ENCODE results near the gene GTPBP3. TPM values are rescaled to one million over a fixed set of nuclear protein-coding genes. Genes with fewer than 3 reads are reported as not detected.

GTPBP3 gene
- polyA plus RNA-seq, 3 donors = 1.0 to 22.0 (median 1.7) TPM

DNA sequence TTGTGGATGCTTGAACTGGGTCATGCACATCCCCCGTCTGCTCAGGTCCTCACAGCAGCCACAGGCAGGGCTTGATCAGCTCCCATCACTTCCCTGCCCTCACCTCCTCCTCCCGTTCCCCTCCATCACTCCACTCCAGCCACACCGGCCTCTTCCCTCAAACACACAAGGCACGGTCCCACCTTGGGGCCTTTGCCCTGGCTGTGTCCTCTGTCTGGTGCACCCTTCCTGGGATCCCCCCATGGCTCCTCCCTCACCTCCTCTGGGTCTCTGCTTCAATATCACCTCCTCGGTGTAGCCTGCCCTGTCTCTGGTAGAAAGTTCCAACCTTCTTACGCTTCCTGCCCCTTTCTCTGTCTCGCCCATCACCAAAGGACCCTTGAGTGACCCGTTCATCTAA is 16.0 kb downstream of the GTPBP3 start:
- H3K4me1 Mint-ChIP-seq = peaks cover 22% of the 10 kb centered on the region

GRCh38 chr19:17357078-17357666 is 19.8 kb downstream of the GTPBP3 start:
- Histone ChIP-seq H3K36me3 (replicated peaks in 1 of 2; ENCODE audit: control insufficient read depth in 1 of 2, insufficient read depth in 2 of 2, low read length in 2 of 2) (no peaks in the 10 kb centered on the region), H3K79me2 (ENCODE audit: insufficient read depth, low read length) (no peaks in the 10 kb centered on the region), H3K4me1 (ENCODE audit: control insufficient read depth in 1 of 2, insufficient read depth in 2 of 2, low read length in 2 of 2) (no peaks in the 10 kb centered on the region), H3K4me3 (replicated peaks in 1 of 3; ENCODE audit: low read depth in 2 of 3, low read length in 3 of 3) (no peak overlapping the region), H3K27ac (ENCODE audit: low read depth in 1 of 2, low read length in 2 of 2) (no peak overlapping the region), H3K4me2 (replicated peaks; ENCODE audit: extremely low read depth, low read length, poor library complexity, severe bottlenecking) (no peak overlapping the region), H3K27me3 (ENCODE audit: control insufficient read depth in 2 of 2, insufficient read depth in 2 of 2, low read length in 2 of 2) (no peaks in the 10 kb centered on the region), H3K9me3 (replicated peaks in 1 of 2; ENCODE audit: control insufficient read depth in 1 of 2, insufficient read depth in 1 of 2, low read length in 2 of 2) (no peaks in the 10 kb centered on the region), H4K20me1 (ENCODE audit: insufficient read depth, low read length) (no peaks in the 10 kb centered on the region), H3K9ac (ENCODE audit: insufficient read depth, low read length, poor library complexity, severe bottlenecking) (no peak overlapping the region), H2AFZ (ENCODE audit: insufficient read depth, low read depth, low read length, poor library complexity, severe bottlenecking) (no peak overlapping the region)
- intact Hi-C loops (cut with micrococcal nuclease) = no loop called here
- no peak overlapping the region for H3K27ac Mint-ChIP-seq
- no peaks in the 10 kb centered on the region for H3K36me3 Mint-ChIP-seq
- DNase-seq = no peak
- TF ChIP-seq CTCF (IDR thresholded peaks at IDR 0.05) = no peak
- peaks cover 4 to 12% (median 11%) of the 10 kb centered on the region in 3 donors for H3K27me3 Mint-ChIP-seq (ENCODE audit: low read depth in 3 of 3)
- H3K4me1 Mint-ChIP-seq = peaks cover 12% of the 10 kb centered on the region
- H3K4me3 Mint-ChIP-seq = no peak overlapping the region
- no peaks in the 10 kb centered on the region for H3K9me3 Mint-ChIP-seq
- 58% methylated on average over 4 of the region's 7 CpGs for WGBS (ENCODE audit: insufficient coverage)

More for the DNA sequence above, 16.0 kb downstream of the GTPBP3 start:
- no peak overlapping the region for H3K4me2 ChIP-seq (replicated peaks; ENCODE audit: extremely low read depth, low read length, poor library complexity, severe bottlenecking)
- no peaks in the 10 kb centered on the region for H4K20me1 ChIP-seq (ENCODE audit: insufficient read depth, low read length)
- peak overlapping the region in 1 of 7 donors; percentile 39 for H3K27ac Mint-ChIP-seq
- H3K36me3 Mint-ChIP-seq = no peaks in the 10 kb centered on the region
- H3K36me3 ChIP-seq (replicated peaks in 1 of 2; ENCODE audit: control insufficient read depth in 1 of 2, insufficient read depth in 2 of 2, low read length in 2 of 2) = no peaks in the 10 kb centered on the region
- no peak overlapping the region for H3K9ac ChIP-seq (ENCODE audit: insufficient read depth, low read length, poor library complexity, severe bottlenecking)
- intact Hi-C loops (cut with micrococcal nuclease) = no loop called here
- H3K79me2 ChIP-seq (ENCODE audit: insufficient read depth, low read length) = no peaks in the 10 kb centered on the region
- peaks cover 3 to 5% of the 10 kb centered on the region in 2 donors for H3K4me1 ChIP-seq (ENCODE audit: control insufficient read depth in 1 of 2, insufficient read depth in 2 of 2, low read length in 2 of 2)
- peaks cover 0 to 14% of the 10 kb centered on the region in 2 donors for H3K27me3 ChIP-seq (ENCODE audit: control insufficient read depth in 2 of 2, insufficient read depth in 2 of 2, low read length in 2 of 2)
- no peak for TF ChIP-seq CTCF (IDR thresholded peaks at IDR 0.05)
- H2AFZ ChIP-seq (ENCODE audit: insufficient read depth, low read depth, low read length, poor library complexity, severe bottlenecking) = peak overlapping the region; percentile 41
- H3K4me3 Mint-ChIP-seq = no peak overlapping the region
- peaks cover 0 to 3% (median 0%) of the 10 kb centered on the region in 7 donors for H3K9me3 Mint-ChIP-seq
- DNase-seq = no peak
- WGBS (ENCODE audit: insufficient coverage) = 91% methylated on average over 8 of the region's 8 CpGs
- H3K27me3 Mint-ChIP-seq (ENCODE audit: low read depth in 3 of 3) = peaks cover 14 to 43% (median 36%) of the 10 kb centered on the region in 3 donors
- no peak overlapping the region for H3K4me3 ChIP-seq (replicated peaks in 1 of 3; ENCODE audit: low read depth in 2 of 3, low read length in 3 of 3)
- no peak overlapping the region for H3K27ac ChIP-seq (ENCODE audit: low read depth in 1 of 2, low read length in 2 of 2)
- H3K9me3 ChIP-seq (replicated peaks in 1 of 2; ENCODE audit: control insufficient read depth in 1 of 2, insufficient read depth in 1 of 2, low read length in 2 of 2) = no peaks in the 10 kb centered on the region

All from CD14-positive monocyte (primary cell).